Smooth muscle cell (in vitro differentiated cells): Measurements from ENCODE around the gene OR10H5. TPM values are rescaled to one million over a fixed set of nuclear protein-coding genes. Genes with fewer than 3 reads are reported as not detected.

Source experiments
- DNase-seq: peaks from one replicate; lab custom pipeline; 2025; ENCODE audit not compliant: unreplicated experiment; lab: John Stamatoyannopoulos, UW
- H2AFZ ChIP-seq: fragments of 200-600 bp; sonication (generic); 2 replicates; pipeline ENCODE4 v1.6.0; 2016; ENCODE audit warnings: antibody characterized with exemption, low read depth, mild to moderate bottlenecking
- H3F3A ChIP-seq: fragments of 200-600 bp; sonication (generic); 2 replicates; pipeline ENCODE4 v1.6.0; 2017; ENCODE audit warnings: antibody characterized with exemption, low read depth
- H3K27ac ChIP-seq: fragments of 200-600 bp; sonication (generic); 2 replicates; pipeline ENCODE4 v1.5.1; 2016; ENCODE audit warnings: low read depth, mild to moderate bottlenecking
- H3K27me3 ChIP-seq: fragments of 200-600 bp; sonication (generic); 2 replicates; pipeline ENCODE4 v1.6.1; 2016; ENCODE audit warnings: low read depth, mild to moderate bottlenecking
- H3K36me3 ChIP-seq: fragments of 200-600 bp; sonication (generic); 2 replicates; pipeline ENCODE4 v1.5.1; 2016; ENCODE audit warnings: low read depth
- H3K4me1 ChIP-seq: fragments of 200-600 bp; sonication (generic); 2 replicates; pipeline ENCODE4 v1.5.1; 2016; ENCODE audit warnings: low read depth
- H3K4me2 ChIP-seq: fragments of 200-600 bp; sonication (generic); 2 replicates; pipeline ENCODE4 v1.6.0; 2016; ENCODE audit warnings: mild to moderate bottlenecking
- H3K4me3 ChIP-seq: fragments of 200-600 bp; sonication (generic); 2 replicates; pipeline ENCODE4 v1.5.1; 2016; ENCODE audit warnings: mild to moderate bottlenecking
- H3K79me2 ChIP-seq: fragments of 200-600 bp; sonication (generic); 2 replicates; pipeline ENCODE4 v1.6.0; 2016; ENCODE audit warnings: low read depth, mild to moderate bottlenecking
- H3K9ac ChIP-seq: fragments of 200-600 bp; sonication (generic); 2 replicates; pipeline ENCODE4 v1.6.0; 2016; ENCODE audit warnings: low read depth
- H3K9me3 ChIP-seq: fragments of 200-600 bp; sonication (generic); replicated peaks from 2 replicates; pipeline ENCODE4 v1.5.1; 2016; ENCODE audit warnings: low read depth
- H4K20me1 ChIP-seq: fragments of 200-600 bp; sonication (generic); 2 replicates; pipeline ENCODE4 v1.6.0; 2016; ENCODE audit warnings: low read depth
- CTCF ChIP-seq: fragments of 200-600 bp; sonication (generic); IDR thresholded peaks from 2 replicates; pipeline ENCODE4 v1.5.1; 2017; ENCODE audit warnings: borderline replicate concordance, mild to moderate bottlenecking, antibody characterized with exemption; ENCODE audit not compliant: insufficient read depth, poor library complexity, severe bottlenecking
- WGBS: methylation state at CpG from one replicate; pipeline ENCODE4 v1.1.7; 2016; ENCODE audit warnings: low lambda C conversion rate; 5-methylcytosine and 5-hydroxymethylcytosine counted together
- polyA plus RNA-seq: library from polyadenylated mRNA; unstranded; fragments of >200 nt; fragmentation: Nextera tagmentation; extraction: Ambion mirVana; gene quantifications from 2 replicates; pipeline ENCODE4 v1.2.1, GENCODE V29; 2016
- total RNA-seq: library from RNA; depleted of rRNA; stranded (reverse); fragments of >200 nt; gene quantifications from 2 replicates; pipeline ENCODE4 v1.2.3, GENCODE V29; 2014

Gene OR10H5
- total and polyA plus RNA-seq, 2 experiments from 2014 or later, result not detected

DNA sequence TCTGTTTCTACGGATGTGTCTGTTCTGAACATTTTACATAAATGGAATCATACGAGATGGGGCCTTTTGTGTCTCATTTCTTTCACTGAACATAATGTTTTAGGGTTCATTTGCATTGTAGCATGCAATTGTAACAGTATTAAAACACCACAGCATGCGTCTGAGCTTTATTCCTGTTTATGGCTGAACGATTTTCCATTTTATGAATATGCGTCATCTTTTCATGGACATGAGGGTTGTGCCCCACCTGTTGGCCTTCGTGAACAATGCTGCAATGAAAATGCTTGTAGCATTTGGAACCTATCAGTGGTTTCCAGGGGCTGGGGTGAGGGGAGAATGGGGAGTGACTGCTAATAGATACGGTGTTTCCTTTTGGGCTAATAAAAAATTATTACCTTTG, 22.9 kb downstream of the OR10H5 start:
- Histone ChIP-seq H3K4me3 (no peak overlapping the region), H2AFZ (no peak overlapping the region), H4K20me1 (no peaks in the 10 kb centered on the region), H3K36me3 (no peaks in the 10 kb centered on the region), H3K4me2 (no peak overlapping the region), H3K79me2 (no peaks in the 10 kb centered on the region), H3F3A (no peaks in the 10 kb centered on the region), H3K9ac (no peak overlapping the region), H3K27ac (no peak overlapping the region), H3K27me3 (no peaks in the 10 kb centered on the region), H3K9me3 (peaks cover 3% of the 10 kb centered on the region), H3K4me1 (no peaks in the 10 kb centered on the region)
- TF ChIP-seq CTCF, result no peak
- 73% methylated on average over 7 of the region's 7 CpGs for WGBS
- no peak for DNase-seq

- Histone ChIP-seq H3K9me3 (peaks cover 3% of the 10 kb centered on the region), H3K9ac (no peak overlapping the region), H4K20me1 (no peaks in the 10 kb centered on the region), H3K4me3 (no peak overlapping the region), H3K36me3 (no peaks in the 10 kb centered on the region), H3K79me2 (no peaks in the 10 kb centered on the region), H3K4me1 (no peaks in the 10 kb centered on the region), H2AFZ (no peak overlapping the region), H3K4me2 (no peak overlapping the region), H3F3A (no peaks in the 10 kb centered on the region), H3K27ac (no peak overlapping the region), H3K27me3 (no peaks in the 10 kb centered on the region)
- DNase-seq, result no peak
- no peak for TF ChIP-seq CTCF
- WGBS, result 60% methylated on average over 4 of the region's 4 CpGs
Measured at GRCh38 chr19:15811476-15811875, 24.0 kb downstream of the OR10H5 start.

- Histone ChIP-seq H3K79me2 (no peaks in the 10 kb centered on the region), H3K9ac (no peak overlapping the region), H3K27ac (no peak overlapping the region), H4K20me1 (no peaks in the 10 kb centered on the region), H3K4me2 (no peak overlapping the region), H3K4me1 (no peaks in the 10 kb centered on the region), H3K4me3 (no peak overlapping the region), H3K27me3 (no peaks in the 10 kb centered on the region), H3K9me3 (peaks cover 3% of the 10 kb centered on the region), H3K36me3 (no peaks in the 10 kb centered on the region), H2AFZ (no peak overlapping the region), H3F3A (no peaks in the 10 kb centered on the region)
- TF ChIP-seq CTCF, result no peak
- no peak for DNase-seq
- 62% methylated on average over 5 of the region's 6 CpGs for WGBS
Measured at GRCh38 chr19:15812060-15812722, 24.7 kb downstream of the OR10H5 start.

DNA sequence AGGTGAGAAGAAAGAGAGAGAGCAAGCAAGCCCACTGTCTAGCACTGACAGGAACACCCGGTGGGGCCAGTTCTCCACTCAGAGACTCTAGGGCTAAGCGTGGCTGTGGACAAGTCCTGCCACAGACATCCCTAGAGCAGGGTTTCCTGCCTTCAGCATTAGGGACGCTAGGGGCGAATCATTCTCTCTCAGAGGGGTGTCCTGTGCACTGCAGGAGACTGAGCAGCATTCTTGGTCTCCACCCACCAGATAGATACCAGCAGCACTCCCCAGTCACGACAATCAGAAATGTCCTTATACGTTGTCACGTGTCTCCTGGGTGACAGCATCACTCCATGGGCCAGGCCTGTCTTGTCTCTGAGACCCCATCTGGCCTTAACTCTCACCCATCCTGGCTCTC, 26.5 kb downstream of the OR10H5 start:
- H4K20me1 ChIP-seq, result no peaks in the 10 kb centered on the region
- no peaks in the 10 kb centered on the region for H3K4me1 ChIP-seq
- 61% methylated on average over 7 of the region's 7 CpGs for WGBS
- H3K4me3 ChIP-seq, result no peak overlapping the region
- no peak overlapping the region for H3K9ac ChIP-seq
- DNase-seq, result no peak
- no peaks in the 10 kb centered on the region for H3F3A ChIP-seq
- no peaks in the 10 kb centered on the region for H3K79me2 ChIP-seq
- no peak overlapping the region for H2AFZ ChIP-seq
- no peak overlapping the region for H3K27ac ChIP-seq
- no peaks in the 10 kb centered on the region for H3K36me3 ChIP-seq
- no peaks in the 10 kb centered on the region for H3K9me3 ChIP-seq
- no peaks in the 10 kb centered on the region for H3K27me3 ChIP-seq
- H3K4me2 ChIP-seq, result no peak overlapping the region
- no peak for TF ChIP-seq CTCF
